ENCODE data around the gene CFAP45. TPM values are rescaled to one million over a fixed set of nuclear protein-coding genes. Genes with fewer than 3 reads are reported as not detected.
A peak's percentile ranks its signal among the peaks of the same experiment; 100 is the strongest.

Gene CFAP45
- total RNA-seq, 5 donors from 2014 or later (not counting 1 experiment from before 2014, with no cell fraction given): 1.2 to 4.7 (median 1.5) TPM

DNA sequence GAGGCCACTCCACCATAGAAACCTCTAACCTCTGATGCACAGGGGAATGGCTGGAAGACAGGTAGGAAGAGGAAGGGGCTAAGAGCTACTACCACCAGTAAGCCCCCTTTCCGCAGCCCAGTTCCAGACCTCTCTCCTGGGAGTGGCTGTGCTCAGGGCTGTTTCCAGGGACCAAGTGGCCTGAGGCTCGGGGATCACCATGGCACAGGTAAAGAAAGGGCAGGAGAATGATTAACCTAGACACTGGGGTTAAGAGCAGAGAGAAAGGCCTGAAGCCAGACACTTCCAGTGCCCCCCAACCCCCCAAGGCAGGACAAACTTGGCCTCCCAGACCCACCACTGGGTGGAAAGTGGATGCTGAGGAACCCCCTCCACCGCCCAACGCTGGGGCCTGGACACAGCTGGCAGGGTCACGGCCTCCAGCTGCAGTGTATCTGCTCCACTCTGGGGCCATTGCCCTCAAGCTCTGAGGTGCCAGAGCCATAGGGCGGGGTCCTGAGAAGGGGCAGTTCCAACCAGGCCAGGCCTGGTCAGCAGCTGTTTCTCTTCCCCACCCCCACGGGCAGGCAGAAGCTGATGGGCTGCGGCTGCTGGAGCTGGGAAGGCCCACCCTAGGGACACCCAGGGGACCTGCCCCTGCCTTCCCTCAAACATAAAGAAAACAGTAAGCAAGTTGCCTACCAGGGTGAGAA, 22.7 kb upstream of the CFAP45 start:
- Mint-ChIP-seq H3K27ac (peak overlapping the region; percentile 96 to 100), H3K27me3 (no peaks in the 10 kb centered on the region), H3K36me3 (peaks cover 40% of the 10 kb centered on the region), H3K4me3 (peak overlapping the region; percentile 89 to 96 (median 91)), H3K4me1 (peaks cover 68 to 83% (median 74%) of the 10 kb centered on the region in 3 donors), H3K9me3 (no peaks in the 10 kb centered on the region)
- Histone ChIP-seq H3K27me3 (replicated peaks in 1 of 2; ENCODE audit: control insufficient read depth in 2 of 2, extremely low read depth in 1 of 2, insufficient read depth in 2 of 2, low read length in 1 of 2) (no peaks in the 10 kb centered on the region), H3K9me3 (no peaks in the 10 kb centered on the region), H3K4me3 (ENCODE audit: control insufficient read depth in 1 of 2, extremely low read depth in 1 of 2, low read length in 1 of 2) (peak overlapping the region; percentile 71 to 91), H3K4me1 (ENCODE audit: control insufficient read depth in 1 of 2, extremely low read depth in 1 of 2, insufficient read depth in 2 of 2, low read length in 2 of 2) (peaks cover 21 to 76% of the 10 kb centered on the region in 2 experiments), H3K36me3 (ENCODE audit: control insufficient read depth in 2 of 2, extremely low read depth in 1 of 2, insufficient read depth in 1 of 2, low read length in 1 of 2) (peaks cover 3 to 41% of the 10 kb centered on the region in 2 donors), H3K27ac (ENCODE audit: low read length) (peak overlapping the region; percentile 99)
- CTCF ChIA-PET: interaction anchor here in 1 of 2 donors (0.6 to 1.4 kb wide), 3 partner anchors 30 to 792 kb away, joined by 4 to 6 read pairs (median 4); no protein-coding TSS in a partner anchor
- peak in 1 of 35 experiments; percentile 16 for DNase-seq
- ATAC-seq (replicated peaks in 1 of 4): no peak
- POLR2A ChIA-PET: interaction anchor here (0.6 to 3.2 kb wide), 9 partner anchors 8 to 343 kb away, joined by 3 to 18 read pairs (median 5); partner anchors contain the start of gene DUSP23 (in 1 of the 2)
- 58% methylated on average over 4 of the region's 8 CpGs for WGBS (ENCODE audit: insufficient coverage)

DNA sequence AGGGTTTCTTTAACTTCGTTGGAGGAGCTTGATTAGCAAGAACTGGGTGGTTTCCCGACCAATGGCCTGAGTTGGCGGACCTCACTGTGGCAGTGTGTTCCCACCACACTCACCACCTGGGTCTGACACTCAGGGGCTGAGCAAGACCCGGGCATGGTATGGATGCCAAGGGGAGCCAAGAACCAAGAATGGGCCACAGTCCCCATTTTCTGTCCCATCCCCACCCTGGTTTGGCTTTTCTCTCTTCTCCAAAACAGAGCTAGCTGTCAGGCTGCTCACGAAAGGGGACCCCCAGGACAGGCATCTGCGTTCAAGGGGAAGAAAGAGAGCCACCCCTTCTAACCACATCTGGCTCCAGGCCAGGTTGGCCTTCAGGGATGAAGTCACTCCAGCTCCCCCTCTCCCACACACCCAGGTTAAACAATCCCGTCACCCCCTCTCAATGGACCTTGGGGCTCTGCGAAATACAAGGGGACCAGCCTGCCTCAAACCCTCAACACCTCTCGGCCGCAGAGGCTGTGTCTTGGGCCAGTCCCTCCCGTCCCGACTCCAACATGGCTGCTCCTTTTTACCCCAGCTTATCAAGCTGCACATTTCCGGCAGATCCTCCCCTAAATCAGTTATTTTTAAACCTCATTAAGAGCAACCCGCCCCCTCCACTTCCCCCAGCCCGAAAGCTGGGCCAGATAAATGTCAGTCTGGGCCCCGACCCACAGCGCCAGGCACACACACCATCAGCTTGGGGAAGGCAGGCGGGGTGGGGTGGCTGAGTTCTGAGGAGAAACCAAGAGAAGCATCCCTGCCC, 21.9 kb upstream of the CFAP45 start:
- H3K9me3 Mint-ChIP-seq: no peaks in the 10 kb centered on the region
- Histone ChIP-seq H3K4me1 (ENCODE audit: control insufficient read depth in 1 of 2, extremely low read depth in 1 of 2, insufficient read depth in 2 of 2, low read length in 2 of 2) (peaks cover 21 to 79% of the 10 kb centered on the region in 2 experiments), H3K4me3 (ENCODE audit: control insufficient read depth in 1 of 2, extremely low read depth in 1 of 2, low read length in 1 of 2) (peak overlapping the region; percentile 71 to 91), H3K9me3 (no peaks in the 10 kb centered on the region), H3K36me3 (ENCODE audit: control insufficient read depth in 2 of 2, extremely low read depth in 1 of 2, insufficient read depth in 1 of 2, low read length in 1 of 2) (peaks cover 8 to 43% of the 10 kb centered on the region in 2 donors), H3K27ac (ENCODE audit: low read length) (peak overlapping the region; percentile 99), H3K27me3 (replicated peaks in 1 of 2; ENCODE audit: control insufficient read depth in 2 of 2, extremely low read depth in 1 of 2, insufficient read depth in 2 of 2, low read length in 1 of 2) (no peaks in the 10 kb centered on the region)
- peaks cover 68 to 86% (median 77%) of the 10 kb centered on the region in 3 donors for H3K4me1 Mint-ChIP-seq
- no peaks in the 10 kb centered on the region for H3K27me3 Mint-ChIP-seq
- H3K4me3 Mint-ChIP-seq: peak overlapping the region; percentile 89 to 96 (median 91)
- H3K27ac Mint-ChIP-seq: peak overlapping the region; percentile 96 to 100
- 44% methylated on average over 10 of the region's 18 CpGs for WGBS (ENCODE audit: insufficient coverage)
- peak in 26 of 35 experiments; percentile 9 to 59 (median 35) for DNase-seq
- ChIA-PET POLR2A (interaction anchor here in 1 of 2 donors (0.7 kb wide), 1 partner anchor 32 kb away, joined by 6 read pairs; no protein-coding TSS in a partner anchor), CTCF (interaction anchor here (0.6 to 1.0 kb wide), 3 partner anchors 31 to 792 kb away, joined by 3 to 4 read pairs (median 4); no protein-coding TSS in a partner anchor)
- peaks cover 44% of the 10 kb centered on the region for H3K36me3 Mint-ChIP-seq
- ATAC-seq (replicated peaks in 1 of 4): no peak

DNA sequence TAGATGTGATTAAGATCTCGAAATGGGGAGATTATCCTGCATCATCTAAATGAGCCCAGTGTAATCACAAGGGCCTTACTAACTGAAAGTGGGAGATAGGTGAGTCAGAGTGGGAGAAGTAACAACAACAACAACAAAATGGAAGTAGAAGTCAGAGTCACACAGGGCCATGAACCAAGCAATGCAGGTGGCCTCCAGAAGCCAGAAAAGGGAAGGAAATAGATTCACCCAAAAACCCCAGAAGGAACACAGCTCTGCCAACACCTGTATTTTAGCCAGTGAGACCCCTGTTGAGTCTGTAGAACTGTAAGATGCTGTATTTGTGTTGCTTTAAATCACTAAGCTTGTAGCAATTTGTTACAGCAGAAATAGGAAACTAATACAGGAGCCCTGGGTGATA, 21.3 kb upstream of the CFAP45 start:
- ATAC-seq (replicated peaks in 1 of 4) (no peak), DNase-seq (peak in 1 of 35 experiments; percentile 47)
- Histone ChIP-seq H3K27me3 (replicated peaks in 1 of 2; ENCODE audit: control insufficient read depth in 2 of 2, extremely low read depth in 1 of 2, insufficient read depth in 2 of 2, low read length in 1 of 2) (no peaks in the 10 kb centered on the region), H3K27ac (ENCODE audit: low read length) (peak overlapping the region; percentile 99), H3K36me3 (ENCODE audit: control insufficient read depth in 2 of 2, extremely low read depth in 1 of 2, insufficient read depth in 1 of 2, low read length in 1 of 2) (peaks cover 12 to 49% of the 10 kb centered on the region in 2 donors), H3K4me3 (ENCODE audit: control insufficient read depth in 1 of 2, extremely low read depth in 1 of 2, low read length in 1 of 2) (no peak overlapping the region), H3K4me1 (ENCODE audit: control insufficient read depth in 1 of 2, extremely low read depth in 1 of 2, insufficient read depth in 2 of 2, low read length in 2 of 2) (peaks cover 20 to 81% of the 10 kb centered on the region in 2 experiments), H3K9me3 (no peaks in the 10 kb centered on the region)
- Mint-ChIP-seq H3K4me1 (peaks cover 65 to 85% (median 75%) of the 10 kb centered on the region in 3 donors), H3K27me3 (no peaks in the 10 kb centered on the region), H3K4me3 (peak overlapping the region; percentile 89 to 96 (median 91)), H3K36me3 (peaks cover 46% of the 10 kb centered on the region), H3K27ac (peak overlapping the region; percentile 96 to 100), H3K9me3 (no peaks in the 10 kb centered on the region)
- CTCF ChIA-PET: interaction anchor here in 1 of 2 donors (1.0 kb wide), 1 partner anchor 122 kb away, joined by 3 read pairs; no protein-coding TSS in a partner anchor
- POLR2A ChIA-PET: no interaction called here
- no CpG with 5 or more reads among the region's 1 CpG for WGBS (ENCODE audit: insufficient coverage)

DNA sequence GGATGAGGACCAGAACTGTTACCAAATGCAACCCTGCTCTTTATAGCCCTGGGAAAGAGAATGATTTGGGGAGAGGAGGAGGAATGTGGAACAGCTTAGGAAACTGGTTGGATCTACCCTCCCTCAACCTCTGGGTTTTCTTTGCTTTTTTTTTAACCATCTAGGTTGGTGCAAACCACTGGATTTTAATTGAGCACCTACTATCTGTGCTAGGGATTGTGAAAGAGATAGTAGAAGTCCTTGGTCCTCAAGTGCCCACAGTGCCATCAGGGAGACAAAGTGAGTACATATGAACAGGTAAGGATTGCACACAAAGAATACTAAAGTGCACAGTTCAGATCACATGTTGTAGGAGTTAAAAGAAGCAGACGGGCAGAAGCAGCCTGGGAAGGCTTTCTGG, 20.7 kb upstream of the CFAP45 start:
- POLR2A ChIA-PET: no interaction called here
- no peaks in the 10 kb centered on the region for H3K9me3 Mint-ChIP-seq

DNA sequence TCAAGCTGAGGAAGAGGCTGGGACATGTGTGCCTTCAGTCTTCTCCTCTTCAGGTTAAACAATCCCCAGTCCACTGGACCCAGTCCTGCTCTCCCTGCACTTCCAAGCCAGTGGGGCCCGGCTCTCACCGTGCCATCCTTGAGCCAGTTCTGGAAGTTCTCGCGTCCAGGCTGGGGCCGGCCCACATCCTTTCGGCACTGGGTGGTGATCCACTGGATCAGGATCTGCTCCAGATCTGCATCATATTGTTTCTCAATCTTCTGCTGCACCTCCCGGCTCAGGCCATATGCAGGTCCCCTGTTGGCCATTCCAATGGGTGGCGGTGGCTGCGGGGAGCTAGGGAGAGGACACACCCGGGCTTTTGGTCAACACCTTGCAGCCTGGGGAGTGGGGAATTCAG, 20.2 kb upstream of the CFAP45 start:
- H3K4me1 Mint-ChIP-seq: peaks cover 60 to 80% (median 72%) of the 10 kb centered on the region in 3 donors
- ATAC-seq (replicated peaks in 1 of 4) (no peak), DNase-seq (no peak)
- CTCF ChIA-PET: no interaction called here
- peaks cover 50% of the 10 kb centered on the region for H3K36me3 Mint-ChIP-seq
- WGBS (ENCODE audit: insufficient coverage): 96% methylated on average over 6 of the region's 10 CpGs
- peaks cover 17 to 74% of the 10 kb centered on the region in 2 experiments for H3K4me1 ChIP-seq (ENCODE audit: control insufficient read depth in 1 of 2, extremely low read depth in 1 of 2, insufficient read depth in 2 of 2, low read length in 2 of 2)
- H3K27me3 Mint-ChIP-seq: no peaks in the 10 kb centered on the region
- no peak overlapping the region for H3K4me3 ChIP-seq (ENCODE audit: control insufficient read depth in 1 of 2, extremely low read depth in 1 of 2, low read length in 1 of 2)
- H3K36me3 ChIP-seq (ENCODE audit: control insufficient read depth in 2 of 2, extremely low read depth in 1 of 2, insufficient read depth in 1 of 2, low read length in 1 of 2): peaks cover 18 to 52% of the 10 kb centered on the region in 2 donors
- POLR2A ChIA-PET: no interaction called here
- no peaks in the 10 kb centered on the region for H3K9me3 ChIP-seq
- peak overlapping the region; percentile 99 for H3K27ac ChIP-seq (ENCODE audit: low read length)
- peak overlapping the region in 1 of 3 donors; percentile 91 for H3K4me3 Mint-ChIP-seq
- H3K27me3 ChIP-seq (replicated peaks in 1 of 2; ENCODE audit: control insufficient read depth in 2 of 2, extremely low read depth in 1 of 2, insufficient read depth in 2 of 2, low read length in 1 of 2): no peaks in the 10 kb centered on the region
- peak overlapping the region; percentile 96 to 100 for H3K27ac Mint-ChIP-seq
- no peaks in the 10 kb centered on the region for H3K9me3 Mint-ChIP-seq

More for the DNA sequence above, 20.7 kb upstream of the CFAP45 start:
- Mint-ChIP-seq H3K27ac (peak overlapping the region; percentile 96 to 100), H3K4me1 (peaks cover 60 to 85% (median 72%) of the 10 kb centered on the region in 3 donors), H3K4me3 (peak overlapping the region in 1 of 3 donors; percentile 91), H3K36me3 (peaks cover 50% of the 10 kb centered on the region), H3K27me3 (no peaks in the 10 kb centered on the region)
- Histone ChIP-seq H3K4me3 (ENCODE audit: control insufficient read depth in 1 of 2, extremely low read depth in 1 of 2, low read length in 1 of 2) (no peak overlapping the region), H3K36me3 (ENCODE audit: control insufficient read depth in 2 of 2, extremely low read depth in 1 of 2, insufficient read depth in 1 of 2, low read length in 1 of 2) (peaks cover 16 to 52% of the 10 kb centered on the region in 2 donors), H3K27ac (ENCODE audit: low read length) (peak overlapping the region; percentile 99), H3K4me1 (ENCODE audit: control insufficient read depth in 1 of 2, extremely low read depth in 1 of 2, insufficient read depth in 2 of 2, low read length in 2 of 2) (peaks cover 17 to 75% of the 10 kb centered on the region in 2 experiments), H3K9me3 (no peaks in the 10 kb centered on the region), H3K27me3 (replicated peaks in 1 of 2; ENCODE audit: control insufficient read depth in 2 of 2, extremely low read depth in 1 of 2, insufficient read depth in 2 of 2, low read length in 1 of 2) (no peaks in the 10 kb centered on the region)
- CTCF ChIA-PET: no interaction called here
- ATAC-seq (replicated peaks in 1 of 4) (no peak), DNase-seq (no peak)
- no CpG with 5 or more reads among the region's 1 CpG for WGBS (ENCODE audit: insufficient coverage)

All from T-cell (primary cell).